Measurements from ENCODE around the gene SPIRE1.
"Not testable (repeated sequence)": the region's sequence is repeated elsewhere in the genome, so short reads cannot be mapped to it uniquely, and the experiment has no call there.

SPIRE1 gene

DNA sequence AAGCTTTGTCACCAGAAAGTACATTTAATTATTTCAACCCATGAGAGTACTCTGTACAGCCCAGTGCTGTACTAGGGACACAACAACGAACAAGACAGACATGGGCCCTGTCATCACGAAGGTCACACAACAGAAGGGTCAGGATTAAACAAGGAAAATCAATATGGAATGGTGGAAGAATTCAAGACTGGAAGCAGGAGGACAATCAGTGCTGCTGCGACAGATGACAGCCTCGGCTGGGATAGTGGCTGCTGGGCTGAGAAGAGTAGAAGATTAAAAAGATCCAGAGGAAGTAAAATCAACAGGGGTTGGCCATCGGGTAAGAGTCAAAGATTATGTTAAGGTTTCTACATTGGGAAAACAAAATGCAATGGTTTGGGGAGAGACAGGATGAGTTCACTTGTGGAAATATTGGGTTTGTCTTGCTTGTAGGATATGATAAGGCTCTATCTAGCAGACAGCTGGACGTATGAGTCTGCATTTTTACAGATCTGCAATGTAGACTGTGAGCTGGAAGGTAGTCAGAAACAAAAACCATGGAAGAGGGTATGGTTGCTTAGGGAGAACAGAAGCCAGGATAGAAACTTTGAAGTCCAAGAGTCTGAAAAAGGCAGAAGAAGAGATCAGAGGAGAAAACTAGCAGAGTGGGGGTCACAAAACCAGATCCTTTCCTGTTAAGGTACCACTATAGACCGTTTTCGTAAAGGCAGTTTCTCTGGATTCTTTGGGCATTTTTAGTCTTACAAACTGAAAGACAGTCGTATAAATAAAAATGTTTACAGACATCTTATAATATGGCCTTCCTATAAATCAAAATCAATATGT, 166.1 kb downstream of the SPIRE1 start:
- no peak for DNase-seq (ENCODE audit: low read depth in 2 of 2)

DNA sequence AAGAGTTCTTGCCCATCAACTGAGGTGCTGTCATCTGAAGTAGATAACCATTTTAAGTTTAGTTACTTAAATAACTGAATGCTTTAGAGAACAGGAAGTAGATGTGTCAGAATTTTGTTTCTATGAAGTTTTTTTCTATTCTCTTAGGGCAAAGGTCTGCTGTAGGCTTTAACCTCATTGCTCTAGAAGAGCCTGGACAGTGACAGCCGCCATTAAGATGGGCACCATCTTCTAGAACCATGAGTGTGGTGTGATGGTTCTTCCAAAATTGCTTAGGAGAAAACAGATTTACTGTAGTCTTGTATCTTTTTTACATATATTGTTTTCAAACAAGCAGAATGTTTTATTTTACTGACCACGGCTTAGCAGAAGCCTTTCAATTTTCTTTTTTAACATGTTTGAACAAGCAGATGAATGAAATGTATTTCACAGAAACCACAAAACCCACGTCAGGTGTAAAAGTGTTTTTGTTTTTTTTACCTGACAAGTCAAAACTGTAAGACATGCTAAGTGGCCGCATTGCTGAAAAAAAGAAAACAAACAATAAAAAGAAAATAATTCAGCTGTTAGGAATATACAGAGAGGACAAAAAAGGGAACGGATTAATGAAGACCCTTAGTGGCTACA, 172.3 kb downstream of the SPIRE1 start:
- no peak for DNase-seq (ENCODE audit: low read depth in 2 of 2)

DNA sequence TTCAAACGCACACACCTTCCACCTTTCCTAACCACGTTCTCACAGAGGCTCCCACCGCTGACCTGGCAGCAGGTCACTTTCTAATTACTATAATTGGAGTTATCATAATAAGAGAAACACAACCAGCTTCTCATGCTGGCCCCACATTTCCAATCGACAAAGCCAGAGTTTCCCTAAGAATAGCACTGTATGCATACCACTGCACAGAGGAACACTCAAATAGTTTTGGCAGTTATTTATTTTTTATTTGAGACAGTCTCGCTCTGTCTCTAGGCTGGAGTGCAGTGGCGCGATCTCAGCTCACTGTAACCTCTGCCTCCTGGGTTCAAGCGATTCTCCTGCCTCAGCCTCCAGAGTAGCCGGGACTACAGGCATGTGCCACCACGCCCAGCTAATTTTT, 176.0 kb downstream of the SPIRE1 start:
- DNase-seq (ENCODE audit: low read depth in 2 of 2) = not testable (repeated sequence)

DNA sequence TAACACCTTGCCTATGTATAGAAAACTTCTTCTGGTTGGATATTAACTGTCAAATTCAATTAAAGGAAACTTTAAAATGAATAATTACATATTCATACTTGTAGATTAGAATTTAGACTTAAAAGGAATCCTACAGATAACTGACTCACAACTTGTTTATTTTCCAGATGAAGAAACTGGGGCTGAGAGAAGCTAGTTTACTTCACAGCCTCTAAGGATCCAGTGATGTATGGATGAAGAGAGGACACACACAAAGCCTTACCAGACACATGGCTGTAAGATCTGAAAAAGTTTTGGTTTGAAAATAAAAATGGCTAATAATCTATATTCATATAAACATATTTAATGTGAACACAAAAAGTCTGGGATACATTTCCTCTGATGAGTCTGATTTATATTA, 177.9 kb downstream of the SPIRE1 start:
- DNase-seq (ENCODE audit: low read depth in 2 of 2) = no peak

DNA sequence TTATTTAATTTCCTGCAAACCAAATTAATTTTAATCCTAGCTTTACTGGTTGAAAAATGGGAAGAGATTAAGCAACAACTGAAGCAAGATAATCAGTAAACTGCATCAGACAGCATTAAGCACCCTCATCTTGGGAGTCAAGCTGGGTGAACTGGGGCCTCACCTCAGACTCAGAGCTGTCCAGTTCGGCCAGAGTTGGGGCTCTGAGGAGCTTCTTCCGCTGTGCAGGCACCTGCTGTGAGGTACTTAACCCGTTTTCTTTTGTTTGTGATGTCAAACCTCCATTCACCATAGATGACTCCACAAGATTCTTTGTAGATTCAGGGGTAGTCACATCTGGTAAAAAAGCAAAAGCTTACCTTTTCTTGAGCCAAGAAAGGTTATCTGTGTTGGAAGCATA, 178.4 kb downstream of the SPIRE1 start:
- DNase-seq (ENCODE audit: low read depth in 2 of 2) = no peak

DNA sequence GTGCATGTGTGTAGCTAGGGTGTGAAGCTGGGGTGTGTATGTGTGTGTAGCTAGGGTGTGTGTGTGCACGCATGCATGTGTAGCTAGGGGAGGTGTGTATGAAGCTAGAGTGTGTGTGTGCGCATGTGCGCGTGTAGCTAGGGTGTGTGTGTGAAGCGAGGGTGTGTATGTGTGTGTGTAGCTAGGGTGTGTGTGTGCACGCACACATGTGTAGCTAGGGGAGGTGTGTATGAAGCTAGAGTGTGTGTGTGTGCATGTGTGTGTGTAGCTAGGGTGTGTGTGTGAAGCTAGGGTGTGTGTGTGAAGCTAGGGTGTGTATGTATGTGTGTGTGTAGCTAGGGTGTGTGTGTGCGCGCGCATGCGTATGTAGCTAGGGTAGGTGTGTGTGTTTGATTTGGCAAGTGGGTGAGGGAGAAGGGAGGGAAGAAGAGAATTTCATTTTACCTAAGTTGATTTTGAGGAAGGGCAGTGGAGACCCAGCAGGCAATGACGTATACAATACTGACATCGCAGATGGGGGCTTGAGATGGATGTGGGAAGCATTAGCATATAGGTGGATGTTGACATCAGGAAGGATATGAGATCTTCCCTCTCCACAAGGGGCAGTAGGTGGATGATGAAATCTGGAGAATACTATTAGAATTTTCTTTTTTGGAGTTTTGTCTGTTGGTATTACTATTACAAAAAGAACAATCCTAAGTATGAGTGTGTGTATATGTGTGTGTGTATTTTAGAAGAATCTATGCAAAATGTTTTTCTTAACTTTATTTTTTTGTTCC, 179.4 kb downstream of the SPIRE1 start:
- no peak for DNase-seq (ENCODE audit: low read depth in 2 of 2)

DNA sequence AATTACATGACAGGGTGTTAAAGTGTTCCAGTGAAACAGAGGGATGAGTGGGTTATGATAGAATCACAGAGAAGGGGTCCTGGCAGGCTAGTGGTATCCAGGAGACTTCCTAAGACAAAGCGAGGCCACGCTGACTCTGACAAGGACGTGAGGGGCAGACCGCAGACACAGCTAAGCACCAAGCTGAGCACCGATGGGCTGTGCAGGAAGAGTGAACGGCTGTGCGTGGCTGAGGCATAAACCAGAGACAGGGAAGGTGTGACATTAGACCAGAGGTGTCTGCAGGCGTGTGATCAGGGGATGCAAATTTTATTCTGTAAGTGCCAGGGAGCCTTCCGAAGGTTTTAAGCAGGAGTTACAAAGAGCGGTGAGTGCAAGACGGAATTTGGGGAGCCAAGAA, 180.3 kb downstream of the SPIRE1 start:
- no peak for DNase-seq (ENCODE audit: low read depth in 2 of 2)

DNA sequence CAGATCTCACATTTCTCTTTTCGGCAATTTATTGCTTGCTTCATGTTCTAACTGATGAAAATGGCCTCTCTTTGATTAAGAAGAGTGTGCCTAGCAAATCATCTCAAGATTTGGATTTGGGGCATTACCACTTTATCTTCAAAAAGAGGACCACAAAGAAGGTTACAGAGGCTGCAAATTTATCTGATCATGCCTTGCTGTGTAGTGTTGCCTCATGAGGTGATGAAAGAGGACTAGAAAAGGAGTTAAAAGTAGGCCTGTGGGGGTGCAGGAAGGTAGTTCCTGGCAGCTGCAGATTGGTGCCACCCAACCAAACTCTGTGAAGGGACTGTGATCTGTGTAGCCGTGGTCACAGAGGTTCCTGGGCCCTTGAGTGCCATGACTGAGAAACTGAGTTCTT, 181.0 kb downstream of the SPIRE1 start:
- no peak for DNase-seq (ENCODE audit: low read depth in 2 of 2)

DNA sequence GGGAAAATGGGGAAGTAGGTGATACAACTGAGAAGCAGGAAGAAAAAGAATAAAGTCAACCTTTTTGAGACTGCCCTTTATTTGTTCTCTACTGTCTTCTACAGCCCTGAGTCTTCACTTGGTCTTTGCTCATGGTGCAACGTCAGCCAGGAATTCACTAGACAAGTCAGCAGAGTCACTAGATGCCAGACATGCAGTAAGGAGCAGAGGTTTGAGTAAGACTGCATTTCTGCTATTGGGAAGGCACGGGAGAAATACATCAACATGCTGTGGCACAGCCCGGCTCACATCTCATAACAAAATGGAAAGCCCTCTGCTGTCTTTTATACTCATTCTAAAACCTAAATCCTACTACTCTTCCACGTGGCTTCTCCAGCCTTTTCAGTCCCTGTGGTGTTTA, 183.0 kb downstream of the SPIRE1 start:
- no peak for DNase-seq (ENCODE audit: low read depth in 2 of 2)

DNA sequence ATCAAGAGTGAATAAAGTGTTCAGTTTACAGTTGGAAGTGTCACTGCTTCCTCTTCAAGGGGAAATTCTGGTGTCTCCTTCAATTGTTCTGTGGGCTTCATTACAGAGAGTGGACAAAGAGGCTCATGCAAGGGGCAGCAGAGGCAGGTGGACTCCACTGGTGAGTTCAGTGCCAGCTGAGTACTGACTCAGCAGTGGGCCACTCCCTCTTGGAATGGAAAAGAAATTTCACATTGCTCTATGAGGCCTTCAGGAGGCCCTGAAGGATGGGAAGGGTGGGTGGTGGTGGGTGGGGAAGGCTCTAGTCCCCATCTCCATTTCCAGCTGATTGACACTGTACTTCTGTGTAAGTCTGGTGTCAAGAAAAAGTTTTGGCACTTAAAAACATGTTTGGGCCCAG, 183.8 kb downstream of the SPIRE1 start:
- no peak for DNase-seq (ENCODE audit: low read depth in 2 of 2)

DNA sequence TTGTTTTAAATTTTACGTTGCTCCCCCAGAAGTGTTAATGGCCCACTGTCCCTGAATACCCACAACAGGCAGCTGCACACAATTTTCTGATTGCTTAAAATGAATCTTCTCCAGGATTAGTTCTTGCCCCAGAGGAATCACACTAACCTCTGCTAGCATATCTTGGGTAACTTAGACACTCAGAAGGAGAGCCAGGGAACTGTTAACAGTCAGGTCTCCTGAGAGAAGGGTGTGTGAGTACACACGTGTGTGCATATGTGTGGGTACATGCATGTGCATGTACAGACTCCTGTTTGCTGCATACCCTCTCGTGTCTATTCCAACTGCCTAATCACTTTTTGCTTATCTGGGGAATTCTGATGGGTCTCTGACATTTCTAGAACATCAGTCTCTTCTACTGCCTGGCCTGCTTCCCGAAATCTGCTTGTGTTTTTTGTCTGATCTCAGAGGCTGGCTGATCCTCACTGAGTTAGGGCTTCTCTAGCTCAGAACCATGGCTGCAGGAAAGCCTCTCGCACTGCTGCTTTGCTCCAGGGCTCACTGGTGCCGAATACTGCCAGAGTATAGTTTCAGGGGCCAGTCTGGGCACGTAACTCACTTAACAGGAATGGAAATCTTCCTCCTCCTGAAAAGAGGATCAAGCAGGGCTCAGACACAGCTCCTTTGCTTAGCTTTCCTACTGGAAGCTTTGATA, 187.4 kb downstream of the SPIRE1 start:
- no peak for DNase-seq (ENCODE audit: low read depth in 2 of 2)

DNA sequence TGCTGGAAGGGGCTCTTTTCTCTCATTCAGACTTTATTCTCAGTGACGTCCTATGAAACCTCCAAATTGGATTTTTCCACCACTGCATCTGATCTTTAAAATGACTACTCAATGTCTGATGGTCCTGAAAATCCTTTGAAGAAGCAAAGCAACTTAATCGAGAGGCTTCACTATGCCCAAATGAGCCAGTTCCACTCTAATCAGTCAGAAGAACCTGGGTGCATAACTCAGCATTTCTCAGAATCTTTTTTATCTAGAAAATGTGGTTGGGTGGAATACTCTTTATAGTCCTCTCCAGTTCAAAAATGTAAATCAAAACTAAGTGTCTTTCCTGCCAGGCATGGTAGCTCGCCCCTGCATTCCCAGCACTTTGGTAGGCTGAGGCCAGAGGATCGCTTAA, 189.5 kb downstream of the SPIRE1 start:
- no peak for DNase-seq (ENCODE audit: low read depth in 2 of 2)

DNA sequence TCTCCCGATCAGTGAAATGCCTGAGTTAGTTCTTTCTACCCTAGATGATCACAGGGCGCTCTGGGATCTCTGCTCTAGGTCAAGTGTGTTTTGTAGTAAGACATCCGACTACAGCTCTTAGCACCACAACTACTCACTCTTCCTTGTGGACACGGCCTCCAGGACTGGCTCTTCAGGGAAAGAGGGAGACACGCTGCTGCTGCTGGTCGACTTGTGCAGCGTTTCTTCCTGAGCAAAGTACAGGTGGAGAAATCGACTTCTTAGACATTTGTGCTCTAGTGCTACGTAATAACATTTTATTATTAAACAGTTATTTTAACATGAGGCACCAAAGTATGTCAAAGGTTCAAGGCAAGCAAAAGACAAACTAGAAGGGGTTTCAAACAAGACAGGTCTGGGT, 193.2 kb downstream of the SPIRE1 start:
- DNase-seq (ENCODE audit: low read depth in 2 of 2) = no peak

DNA sequence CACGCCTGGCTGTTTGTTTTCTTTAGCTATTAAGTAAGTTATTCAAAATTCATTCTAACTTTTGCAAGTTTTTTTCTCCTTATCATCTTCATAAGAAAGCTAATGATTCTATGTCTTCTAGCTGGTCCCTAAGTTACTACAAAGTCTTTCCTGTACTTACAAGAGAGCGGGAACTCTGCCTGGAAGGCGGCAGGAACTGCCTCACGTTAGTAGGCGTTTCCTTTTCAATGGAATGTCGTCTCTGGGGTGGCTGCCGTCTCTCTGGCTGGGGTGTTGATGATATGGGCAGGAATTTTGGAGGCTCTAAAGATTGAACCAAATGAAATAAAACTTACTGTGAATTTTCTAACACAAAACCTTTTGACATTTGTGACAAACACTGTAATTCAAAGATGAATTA, 194.7 kb downstream of the SPIRE1 start:
- DNase-seq (ENCODE audit: low read depth in 2 of 2) = no peak

DNA sequence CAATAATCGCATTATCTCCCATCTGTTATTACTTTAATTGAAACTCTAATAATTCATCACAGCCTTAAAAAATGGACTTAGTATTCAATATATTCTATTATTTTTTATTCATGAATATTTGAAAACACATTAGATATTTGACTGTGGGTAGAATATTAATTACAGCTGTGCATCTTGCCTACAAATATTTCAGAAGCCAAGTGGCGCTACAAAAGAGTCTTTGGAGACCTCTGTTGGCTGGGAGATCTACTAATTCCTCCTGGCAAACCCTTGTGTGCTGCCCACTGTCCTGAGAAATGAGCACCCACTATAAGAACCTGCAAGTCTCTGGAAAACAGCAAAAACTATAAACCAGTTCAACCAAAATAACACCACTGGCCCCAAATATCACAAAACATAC, 195.7 kb downstream of the SPIRE1 start:
- no peak for DNase-seq (ENCODE audit: low read depth in 2 of 2)

DNA sequence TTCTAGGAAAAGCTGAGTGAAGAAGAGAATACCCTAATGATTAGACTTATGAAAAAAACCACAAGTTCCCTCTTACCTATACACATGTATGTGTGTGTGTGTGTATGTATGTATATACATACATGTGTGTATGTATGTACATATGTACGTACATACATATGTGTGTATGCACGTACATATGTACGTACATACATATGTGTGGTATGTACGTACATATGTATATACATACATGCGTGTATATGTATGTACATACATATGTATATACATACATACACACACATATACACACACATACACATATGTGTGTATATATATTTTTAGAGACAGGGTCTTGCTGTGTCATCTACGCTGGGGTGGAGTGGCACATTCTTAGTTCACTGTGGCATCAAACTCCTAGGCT, 196.6 kb downstream of the SPIRE1 start:
- no peak for DNase-seq (ENCODE audit: low read depth in 2 of 2)

DNA sequence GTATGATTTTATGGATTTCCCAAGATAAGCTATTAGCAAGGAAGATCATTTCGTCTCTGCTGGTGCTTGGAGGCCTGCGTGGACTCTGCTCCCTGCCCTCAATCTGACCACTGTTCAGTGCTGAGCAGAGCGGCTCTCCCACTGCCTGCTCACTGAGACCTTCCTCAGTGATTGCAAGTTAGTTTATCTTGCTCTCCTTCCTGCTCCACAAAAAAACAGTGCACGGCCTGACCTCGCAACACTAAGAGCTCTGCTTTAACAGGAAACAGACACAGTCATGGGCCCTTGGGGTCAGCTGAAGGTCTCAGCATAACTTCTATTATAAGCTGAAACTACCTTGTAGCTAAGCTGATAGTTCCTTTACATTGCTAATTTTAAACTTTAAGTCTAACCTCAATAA, 197.0 kb downstream of the SPIRE1 start:
- DNase-seq (ENCODE audit: low read depth in 2 of 2) = no peak

DNA sequence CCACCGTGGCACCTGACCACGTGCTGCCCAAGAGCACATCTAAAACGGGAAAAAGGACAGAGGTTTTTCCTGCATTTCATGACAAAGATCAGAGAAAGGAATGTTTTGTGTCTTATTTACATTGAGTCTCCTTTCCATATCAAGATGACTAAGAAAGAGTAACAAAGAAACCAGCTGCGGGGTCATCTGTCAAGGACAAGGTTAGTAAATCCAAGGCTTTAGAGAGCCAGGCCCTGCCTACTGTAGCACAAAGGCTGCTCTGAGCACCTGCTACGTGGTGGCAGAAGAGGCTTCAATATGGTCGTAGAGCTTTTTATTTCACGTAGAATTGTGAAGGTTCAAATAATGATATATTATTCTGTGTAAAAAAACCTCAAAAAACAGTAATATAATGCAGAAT, 199.1 kb downstream of the SPIRE1 start:
- DNase-seq (ENCODE audit: low read depth in 2 of 2) = no peak

DNA sequence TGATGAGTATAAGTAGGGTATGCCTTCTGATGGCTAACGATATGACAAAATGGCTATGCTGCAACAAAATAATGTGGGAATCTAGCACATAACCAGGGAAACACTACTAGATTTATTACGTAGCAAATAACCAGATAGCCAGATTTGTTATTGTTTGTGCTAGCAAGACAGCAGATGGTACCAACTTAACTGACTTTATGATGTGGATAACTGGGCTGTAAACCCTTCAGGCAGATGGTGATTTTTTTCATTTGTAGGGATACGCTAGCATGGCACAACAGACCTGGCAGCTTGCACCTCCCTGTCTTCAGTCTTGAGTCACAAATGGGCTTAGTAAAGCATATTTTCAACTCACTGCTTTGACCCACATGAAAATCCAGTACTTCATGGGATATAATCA, 201.5 kb downstream of the SPIRE1 start:
- DNase-seq (ENCODE audit: low read depth in 2 of 2) = no peak

DNA sequence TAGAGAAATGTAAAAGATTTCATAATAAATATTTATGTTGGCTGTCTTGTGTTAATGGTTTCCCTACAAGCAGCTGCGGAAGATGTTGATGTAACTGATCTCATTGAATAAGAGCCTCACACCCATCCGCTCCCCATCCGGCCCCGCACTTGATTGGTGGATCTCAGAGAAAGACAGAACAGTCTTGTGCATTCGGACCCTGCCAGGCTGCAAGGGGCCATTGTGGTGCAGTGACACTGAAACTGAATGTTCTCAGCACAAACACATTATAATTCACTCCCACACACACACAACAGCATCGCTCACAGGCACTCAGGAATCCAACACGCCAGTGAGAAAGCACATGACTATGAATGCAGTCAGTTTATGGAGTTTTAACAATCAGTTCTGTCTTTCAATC, 202.4 kb downstream of the SPIRE1 start:
- DNase-seq (ENCODE audit: low read depth in 2 of 2) = no peak

DNA sequence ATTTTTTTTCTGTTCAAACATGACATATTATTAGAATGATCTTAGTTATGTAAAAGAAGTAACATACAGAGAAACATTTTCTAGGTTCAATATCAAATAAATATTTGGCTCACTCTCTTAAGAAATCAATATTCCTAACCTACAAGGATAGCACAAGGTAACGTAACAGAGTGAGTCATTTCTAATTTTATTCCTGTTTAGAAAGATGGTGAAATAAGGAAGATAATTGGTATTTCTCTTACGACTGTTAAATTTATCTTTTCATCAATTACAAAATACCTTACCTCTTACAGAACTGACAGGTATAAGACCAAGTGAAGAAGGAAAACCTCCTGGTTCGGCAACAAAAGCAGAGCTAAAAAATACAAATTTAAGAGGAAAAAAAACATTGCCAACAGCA, 205.1 kb downstream of the SPIRE1 start:
- DNase-seq (ENCODE audit: low read depth in 2 of 2) = no peak

DNA sequence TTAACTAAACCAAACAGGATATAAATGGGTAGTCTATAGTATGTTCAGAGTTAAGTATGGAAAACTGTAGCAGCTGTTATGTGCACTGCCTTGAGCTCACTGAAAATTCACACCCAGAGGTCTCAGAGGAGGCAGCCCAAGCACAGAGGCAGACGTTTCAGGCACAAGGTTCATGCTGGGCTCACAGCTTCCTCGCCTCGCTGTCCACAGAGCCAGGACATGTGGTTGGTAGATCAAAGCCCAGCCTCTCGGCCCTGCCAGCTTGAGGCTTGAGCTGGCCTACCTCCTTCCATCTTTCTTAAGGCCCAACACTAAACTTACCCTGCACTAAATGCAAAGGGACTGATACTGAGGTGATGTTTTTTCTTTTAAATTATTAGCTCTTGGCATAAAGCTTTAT, 206.5 kb downstream of the SPIRE1 start:
- DNase-seq (ENCODE audit: low read depth in 2 of 2) = no peak

Data from stimulated activated CD8-positive, alpha-beta memory T cell treated with anti-CD3 and anti-CD28 coated beads, Interleukin-15, amount 100 ng/mL, for 4 hours (primary cell).